NCI-H460 (cell line): ENCODE results near the gene MAGEB2. TPM values are rescaled to one million over a fixed set of nuclear protein-coding genes. Genes with fewer than 3 reads are reported as not detected.

ENCODE experiments used
- total RNA-seq: library from RNA; depleted of rRNA; stranded (reverse); fragments of >200 nt; shearing (Covaris generic); gene quantifications from 2 replicates; pipeline ENCODE4 v1.2.3, GENCODE V29; 2014; rRNA removed

The MAGEB2 gene
- total RNA-seq, 1 experiment from 2014 or later, result 60.3 TPM

Other genes starting within 250 kb of the MAGEB2 start
- not detected in 2 replicates for gene MAGEB3, start 15.1 kb downstream of the MAGEB2 start, total RNA-seq
- gene MAGEB4, start 26.4 kb downstream of the MAGEB2 start, total RNA-seq, result not detected in 2 replicates
- gene MAGEB1, start 31.6 kb downstream of the MAGEB2 start, total RNA-seq, result not detected in 2 replicates
- gene NR0B1, start 93.8 kb downstream of the MAGEB2 start, total RNA-seq, result 76.4 and 90.0 TPM in 2 replicates